Neuron (in vitro differentiated cells): Measurements from ENCODE around the gene STX5.
A peak's percentile ranks its signal among the peaks of the same experiment; 100 is the strongest.
"Not testable (repeated sequence)": the region's sequence is repeated elsewhere in the genome, so short reads cannot be mapped to it uniquely, and the experiment has no call there.

Experiments
- H2AFZ ChIP-seq: one replicate; pipeline ENCODE4 v1.6.1; 2013; ENCODE audit warnings: low read depth, mild to moderate bottlenecking, inconsistent platforms, low read length, moderate library complexity
- H3K27me3 ChIP-seq: one replicate; pipeline ENCODE4 v1.6.1; 2013; ENCODE audit warnings: low read length; ENCODE audit not compliant: insufficient read depth
- H3K36me3 ChIP-seq: one replicate; pipeline ENCODE4 v1.6.1; 2013; ENCODE audit warnings: low read length; ENCODE audit not compliant: insufficient read depth
- H3K4me1 ChIP-seq: one replicate; pipeline ENCODE4 v1.6.1; 2013; ENCODE audit warnings: low read length; ENCODE audit not compliant: insufficient read depth
- H3K4me3 ChIP-seq: 2 replicates; pipeline ENCODE4 v1.5.1; 2013; ENCODE audit warnings: mild to moderate bottlenecking, low read length, moderate library complexity
- H3K9me3 ChIP-seq: one replicate; pipeline ENCODE4 v1.6.1; 2013; ENCODE audit warnings: low read length

STX5 gene

DNA sequence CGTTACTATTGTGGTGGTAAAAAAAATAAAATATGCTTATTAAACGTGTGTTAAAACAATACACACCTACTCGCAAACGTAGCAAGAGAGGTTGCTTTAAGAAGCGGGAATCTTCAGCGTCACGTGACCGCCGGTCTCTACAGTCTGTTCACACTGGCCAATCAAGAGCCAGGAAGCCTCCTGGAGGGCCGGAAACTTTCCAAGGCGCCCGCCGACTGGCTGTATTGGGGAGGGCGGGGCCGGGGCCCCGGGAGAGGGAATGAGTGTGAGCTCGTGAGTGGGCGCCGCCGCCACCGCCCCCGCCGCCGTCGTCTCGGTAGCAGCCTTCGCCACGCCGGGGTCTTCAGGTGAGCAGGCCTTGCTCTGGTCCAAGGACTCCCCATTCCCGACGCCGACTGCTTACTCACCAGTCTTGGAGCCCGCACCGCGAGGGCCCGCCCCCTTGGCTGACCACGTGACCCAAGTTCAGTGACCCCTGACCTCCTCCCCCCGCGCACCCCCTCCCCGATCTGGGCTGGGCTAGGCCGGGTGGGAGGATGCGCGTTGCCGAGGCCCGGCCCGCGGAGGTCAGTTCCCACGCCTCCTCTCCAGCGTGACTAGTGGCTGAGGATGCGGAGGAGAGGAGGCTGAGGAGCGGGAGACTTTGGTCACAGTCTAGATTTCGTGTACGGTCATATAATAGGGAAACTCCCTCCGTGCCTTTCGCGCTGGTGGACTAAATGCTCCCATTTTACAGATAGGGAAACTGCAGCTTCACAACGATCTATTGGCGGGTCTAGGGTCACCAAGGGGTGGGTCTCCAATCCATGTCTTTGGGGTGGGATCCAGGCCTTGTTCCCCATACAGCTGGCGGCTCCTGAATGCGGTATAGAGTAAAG, 60.5 kb downstream of the STX5 start, which contains the start of gene TAF6L:
Gene TAF6L (plus strand): TSS at position 253 of the 878 bp plus-strand sequence. CDS start 4,388 bp downstream, outside the sequence.
- Histone ChIP-seq H3K4me1 (peaks cover 21% of the 10 kb centered on the region), H3K9me3 (no peaks in the 10 kb centered on the region), H3K27me3 (no peaks in the 10 kb centered on the region), H3K4me3 (peak within 1 kb of the TSS; percentile 68), H3K36me3 (peaks cover 27% of the 10 kb centered on the region), H2AFZ (peak within 1 kb of the TSS; percentile 67)

DNA sequence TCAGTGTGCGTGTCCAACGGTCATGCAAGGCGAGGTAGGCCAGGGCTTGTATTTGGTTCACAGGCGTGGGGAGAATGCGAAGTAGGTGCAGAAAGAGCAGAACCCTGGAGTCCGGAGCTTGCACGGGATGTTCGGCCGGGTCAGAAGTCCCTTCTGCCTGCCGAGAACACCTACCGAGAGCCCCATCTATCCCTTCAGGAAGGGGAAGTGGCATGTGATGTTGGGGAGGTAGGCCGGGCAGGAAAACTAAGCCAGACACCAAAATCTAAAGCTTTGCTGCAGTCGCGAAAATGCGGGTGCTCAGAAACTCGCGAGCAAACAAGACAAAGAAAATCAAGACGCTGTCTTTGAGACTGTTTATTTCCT, 61.1 kb downstream of the STX5 start:
- Histone ChIP-seq H3K4me1 (peaks cover 21% of the 10 kb centered on the region), H3K36me3 (peaks cover 26% of the 10 kb centered on the region), H3K4me3 (peak overlapping the region; percentile 68), H2AFZ (peak overlapping the region; percentile 67), H3K27me3 (no peaks in the 10 kb centered on the region), H3K9me3 (no peaks in the 10 kb centered on the region)

DNA sequence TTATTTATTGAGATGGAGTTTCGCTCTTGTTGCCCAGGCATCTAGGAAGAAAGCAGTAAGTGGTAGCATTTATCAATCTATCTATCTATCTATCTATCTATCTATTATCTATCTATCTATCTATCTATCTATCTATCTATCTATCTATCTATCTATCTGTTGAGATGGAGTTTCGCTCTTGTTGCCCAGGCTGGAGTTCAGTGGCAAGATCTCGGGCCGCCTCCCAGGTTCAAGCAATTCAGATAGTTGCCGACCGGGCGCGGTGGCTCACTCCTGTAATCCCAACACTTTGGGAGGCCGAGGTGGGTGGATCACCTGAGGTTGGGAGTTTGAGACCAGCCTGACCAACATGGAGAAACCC, 71.0 kb downstream of the STX5 start:
- Histone ChIP-seq H3K36me3 (peaks cover 13% of the 10 kb centered on the region), H3K4me1 (peaks cover 14% of the 10 kb centered on the region), H3K4me3 (peak overlapping the region; percentile 99)
- not testable (repeated sequence) for H2AFZ ChIP-seq, H3K9me3 ChIP-seq, H3K27me3 ChIP-seq

DNA sequence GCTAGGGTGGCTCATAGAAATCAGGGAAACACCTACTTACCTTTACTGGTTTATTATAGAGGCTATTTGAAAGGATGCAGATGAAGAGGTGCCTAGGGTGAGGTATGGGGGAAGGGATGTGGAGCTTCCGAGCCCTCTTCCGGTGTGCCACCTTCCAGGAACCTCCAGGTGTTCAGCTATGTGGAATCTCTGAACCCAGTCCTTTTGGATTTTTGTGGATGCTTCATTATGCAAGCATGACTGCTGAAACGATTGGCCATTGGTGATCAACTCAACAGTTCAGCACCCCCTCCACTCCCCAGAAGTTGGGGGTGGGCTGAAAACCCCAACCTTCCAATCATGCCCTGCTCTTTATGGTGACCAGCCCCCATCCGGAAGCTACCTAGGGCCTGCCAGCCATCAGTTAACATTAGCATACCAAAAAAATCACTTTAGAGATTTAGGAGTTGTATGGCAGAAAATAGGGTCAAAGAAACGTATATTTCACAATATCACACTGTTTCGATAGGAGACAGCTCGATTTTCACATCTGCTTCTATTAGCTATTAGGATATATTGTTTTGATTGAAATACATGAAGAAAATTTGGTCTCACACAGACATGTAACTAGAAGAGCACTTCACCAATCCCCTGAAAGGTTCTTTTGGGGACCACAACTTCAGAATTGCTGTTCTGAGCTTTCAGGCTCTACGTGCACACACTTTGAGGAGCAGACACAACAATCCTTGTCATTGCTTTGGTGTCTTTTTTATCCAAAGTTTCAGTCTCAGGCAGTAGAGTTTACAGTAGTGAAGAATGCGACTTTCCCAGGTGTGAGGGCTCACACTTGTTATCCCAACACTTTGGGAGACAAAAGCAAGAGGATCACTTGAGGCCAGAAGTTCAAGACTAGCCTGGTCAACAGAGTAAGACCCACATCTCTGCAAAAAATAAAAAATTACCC, 73.7 kb downstream of the STX5 start:
- no peak overlapping the region for H3K4me3 ChIP-seq
- H3K36me3 ChIP-seq, result peaks cover 4% of the 10 kb centered on the region
- H3K9me3 ChIP-seq, result no peaks in the 10 kb centered on the region
- H3K27me3 ChIP-seq, result no peaks in the 10 kb centered on the region
- H3K4me1 ChIP-seq, result peaks cover 14% of the 10 kb centered on the region
- H2AFZ ChIP-seq, result peak overlapping the region; percentile 5
